HG03432 (cell line): Measurements from ENCODE around the gene CAMTA1.

ENCODE experiments used
- ATAC-seq: cut with Tn5 transposase; IDR thresholded peaks from one replicate; pipeline ENCODE4 v1.9.1; 2021; ENCODE audit warnings: mild to moderate bottlenecking, moderate library complexity; ENCODE audit not compliant: unreplicated experiment

The CAMTA1 gene

DNA sequence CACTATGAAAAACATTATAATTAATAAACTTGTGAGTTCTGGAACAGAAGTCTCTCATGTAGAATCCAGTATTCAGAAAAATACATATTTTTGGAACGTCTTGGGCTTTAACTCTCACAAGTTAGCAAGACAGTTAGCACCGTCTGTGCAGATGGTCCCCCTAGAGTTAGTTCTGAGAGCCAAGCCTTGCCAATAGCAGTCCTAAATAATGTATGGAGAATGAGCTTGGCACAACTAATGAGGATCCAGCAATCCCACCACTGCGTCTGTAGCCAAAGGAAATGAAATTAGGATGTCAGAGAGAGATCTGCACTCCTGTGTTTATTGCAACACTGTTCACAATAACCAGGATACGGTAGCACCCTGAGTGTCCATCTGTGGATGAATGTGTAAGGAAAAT lies 931.3 kb downstream of the CAMTA1 start:
- ATAC-seq = no peak

DNA sequence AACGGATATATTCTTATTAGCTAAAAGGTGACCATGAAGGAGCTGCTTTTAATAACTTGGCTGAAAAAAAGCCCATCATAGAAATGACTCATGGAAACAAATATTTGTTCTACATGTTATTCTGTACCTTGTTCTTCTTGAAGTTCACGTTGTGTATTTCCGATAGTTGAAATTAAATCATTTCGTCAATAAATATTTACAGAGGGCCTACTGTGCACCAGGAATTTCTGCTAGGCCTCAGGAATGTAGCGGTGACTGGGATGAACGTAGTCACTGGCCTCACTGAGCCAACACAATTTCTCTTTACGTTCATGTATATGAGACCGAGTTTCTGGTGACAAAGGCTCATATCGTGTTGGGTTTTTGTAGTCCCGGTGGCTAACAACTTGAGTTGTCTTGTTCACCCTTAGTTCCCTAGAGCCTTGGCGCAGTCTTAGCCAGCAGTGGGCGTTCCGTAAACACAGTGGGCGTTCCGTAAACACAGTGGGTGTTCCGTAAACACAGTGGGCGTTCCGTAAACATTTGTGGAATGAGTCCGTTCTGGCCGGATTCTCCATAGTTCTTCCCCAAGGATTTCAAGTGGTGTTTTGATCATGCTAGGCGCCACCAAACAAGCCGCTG lies 932.6 kb downstream of the CAMTA1 start:
- ATAC-seq = no peak

DNA sequence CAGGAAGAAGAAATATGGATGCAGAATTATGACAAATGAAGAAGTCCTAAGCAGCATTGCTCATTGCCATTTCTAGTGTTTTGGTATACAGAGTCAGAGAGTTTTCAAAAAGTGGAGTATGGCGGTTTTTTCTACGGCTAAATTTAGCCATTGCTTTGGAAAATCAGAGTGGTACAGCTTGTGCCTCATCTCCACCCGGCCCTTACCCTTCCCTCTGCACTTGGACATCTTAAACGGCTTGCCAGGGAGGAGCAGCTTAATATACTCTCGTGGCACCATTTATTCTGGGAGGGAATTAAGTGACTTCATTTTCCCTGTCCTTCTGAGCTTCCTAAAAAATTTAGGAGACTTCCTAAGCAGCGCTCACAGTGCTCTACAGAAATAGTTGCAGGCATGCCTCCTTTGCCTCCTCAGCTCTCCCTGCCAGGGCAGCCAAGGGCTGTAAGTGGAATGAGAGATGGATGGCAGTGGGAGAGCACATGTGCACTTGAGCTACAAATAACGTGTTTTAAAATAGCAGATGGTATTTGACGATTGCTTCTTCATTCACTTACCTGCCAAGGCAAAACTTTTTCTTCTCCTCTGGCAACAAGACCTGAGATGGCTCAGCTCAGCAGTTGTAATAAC lies 934.3 kb downstream of the CAMTA1 start:
- ATAC-seq = no peak

DNA sequence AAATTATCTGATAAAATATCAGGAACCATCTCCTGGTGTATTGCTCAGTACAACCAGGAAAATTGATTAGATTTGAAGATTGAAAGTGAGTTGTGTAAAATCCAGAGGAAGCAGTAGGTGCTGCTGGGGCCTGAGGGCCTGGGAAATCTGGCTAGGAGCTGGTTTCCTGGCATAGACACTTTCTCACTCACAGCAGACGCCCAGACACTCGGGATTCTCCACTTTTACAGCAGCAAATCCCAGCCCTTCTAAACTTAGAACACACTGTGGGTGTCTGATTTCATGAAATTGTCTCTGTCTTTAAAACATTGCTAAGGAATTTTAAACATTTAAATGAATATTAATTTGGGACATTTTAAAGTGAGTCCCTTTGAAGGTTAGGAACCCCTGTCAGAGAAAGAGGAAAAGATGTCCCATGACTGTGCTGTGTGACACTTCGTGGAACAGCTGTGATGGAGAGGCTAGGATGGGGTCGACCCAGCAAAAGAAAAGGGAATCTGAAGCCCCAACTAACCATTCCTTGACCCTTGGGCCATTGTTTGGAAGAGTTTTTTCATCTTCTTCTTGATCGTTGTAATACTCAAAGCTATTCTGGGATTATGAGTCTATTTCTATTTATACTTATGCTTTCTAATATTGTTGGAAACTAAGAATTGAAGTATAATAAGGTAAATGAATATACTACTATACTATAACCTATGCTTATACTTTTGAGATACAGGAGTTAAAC lies 936.9 kb downstream of the CAMTA1 start:
- ATAC-seq = no peak

DNA sequence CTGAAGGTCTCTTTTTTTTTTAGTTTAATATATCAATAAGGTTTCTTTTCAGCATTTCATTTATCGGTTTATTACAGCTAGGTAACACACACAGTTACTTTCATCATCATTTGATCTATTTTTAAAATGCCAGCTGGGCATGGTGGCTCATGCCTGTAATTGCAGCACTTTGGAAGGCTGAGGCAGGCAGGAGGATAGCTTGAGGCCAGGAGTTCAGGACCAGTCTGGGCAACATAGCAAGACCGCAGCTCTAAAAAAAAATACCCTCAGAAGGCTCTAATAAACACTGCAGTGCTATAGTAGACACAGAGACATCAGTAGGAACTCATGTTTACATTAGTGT lies 937.4 kb downstream of the CAMTA1 start:
- no peak for ATAC-seq

DNA sequence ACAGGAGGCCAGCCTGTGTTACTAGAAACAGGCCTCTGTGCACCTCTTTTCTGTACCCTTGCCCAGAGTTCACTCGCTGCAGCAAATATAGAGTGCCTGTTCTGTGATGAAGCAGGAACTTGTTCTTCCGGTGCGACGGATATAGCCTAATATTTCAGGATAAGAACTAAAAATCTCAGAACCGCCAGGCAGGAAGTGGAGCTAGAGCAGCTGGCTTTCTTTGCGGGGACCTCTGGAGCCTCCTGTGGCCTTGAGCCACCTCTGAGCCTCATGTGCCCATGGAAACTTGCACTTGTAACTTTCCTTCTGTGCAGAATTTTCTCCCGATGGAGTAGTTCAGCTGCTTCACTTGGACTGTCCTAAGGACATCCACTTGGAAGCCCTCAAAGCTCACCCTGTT lies 941.4 kb downstream of the CAMTA1 start:
- ATAC-seq = no peak

DNA sequence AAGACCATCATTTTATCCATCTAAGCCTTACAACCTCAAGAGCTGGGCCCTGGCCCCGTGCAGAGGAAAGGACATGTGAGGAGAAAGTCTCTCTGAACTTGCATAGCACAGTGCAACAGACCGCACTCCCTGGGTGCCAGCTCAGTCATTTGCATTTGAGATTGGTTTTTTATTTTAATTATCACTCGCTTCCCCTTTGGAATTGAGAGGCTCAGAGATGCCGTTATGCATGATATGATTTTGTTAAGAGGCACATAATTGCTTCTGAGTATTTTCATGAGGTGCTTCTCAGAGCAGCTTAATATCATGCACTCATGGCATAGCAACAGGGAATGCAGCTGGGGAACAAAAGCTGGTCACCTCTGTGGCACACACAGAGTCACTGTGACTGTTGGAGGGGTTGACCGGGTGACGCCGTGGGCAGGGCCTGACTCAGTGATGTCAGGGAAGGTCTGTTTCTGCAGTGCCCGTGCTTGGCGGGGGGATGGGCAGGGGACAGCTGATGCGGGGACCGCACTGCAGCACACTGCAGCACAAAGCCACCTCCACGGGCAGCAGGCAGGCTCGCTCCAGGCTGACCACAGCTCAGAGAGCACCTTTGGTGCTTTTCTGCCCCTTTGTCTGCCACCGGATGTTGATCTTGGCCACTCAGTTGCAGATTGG lies 942.7 kb downstream of the CAMTA1 start:
- ATAC-seq = no peak

DNA sequence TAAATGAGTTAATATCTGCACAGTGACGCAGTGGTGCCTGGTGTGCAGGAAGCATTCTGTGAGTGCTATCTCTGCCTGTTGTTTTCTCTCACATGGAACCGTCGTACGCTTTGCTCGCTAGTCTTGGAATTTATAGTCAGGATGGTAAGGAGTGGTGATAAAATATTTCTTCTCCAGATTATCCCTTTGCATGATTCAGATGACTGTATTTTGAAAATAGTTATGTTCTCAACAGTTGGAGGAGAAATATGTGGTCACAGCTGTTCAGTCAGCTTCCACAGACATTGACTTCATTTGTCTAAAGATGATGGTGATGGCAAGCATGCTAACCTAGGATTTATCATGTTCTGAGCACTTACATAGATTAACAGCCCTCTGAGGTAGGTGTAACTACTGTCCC lies 944.5 kb downstream of the CAMTA1 start:
- ATAC-seq = no peak

DNA sequence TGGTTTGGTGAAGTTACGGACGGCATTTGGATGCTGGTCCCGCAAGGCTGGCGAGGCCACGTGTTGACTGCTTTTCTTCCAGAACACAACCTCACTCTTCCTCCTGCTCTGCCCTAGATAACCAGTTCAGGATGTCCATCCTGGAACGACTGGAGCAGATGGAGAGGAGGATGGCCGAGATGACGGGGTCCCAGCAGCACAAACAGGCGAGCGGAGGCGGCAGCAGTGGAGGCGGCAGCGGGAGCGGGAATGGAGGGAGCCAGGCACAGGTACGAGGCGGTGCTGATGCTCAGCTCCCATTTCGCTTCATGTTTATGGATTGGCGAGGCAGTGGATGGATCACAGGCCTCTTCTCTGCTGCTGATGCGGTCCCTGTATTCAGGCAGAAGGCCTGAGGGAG lies 947.1 kb downstream of the CAMTA1 start:
- ATAC-seq = no peak

DNA sequence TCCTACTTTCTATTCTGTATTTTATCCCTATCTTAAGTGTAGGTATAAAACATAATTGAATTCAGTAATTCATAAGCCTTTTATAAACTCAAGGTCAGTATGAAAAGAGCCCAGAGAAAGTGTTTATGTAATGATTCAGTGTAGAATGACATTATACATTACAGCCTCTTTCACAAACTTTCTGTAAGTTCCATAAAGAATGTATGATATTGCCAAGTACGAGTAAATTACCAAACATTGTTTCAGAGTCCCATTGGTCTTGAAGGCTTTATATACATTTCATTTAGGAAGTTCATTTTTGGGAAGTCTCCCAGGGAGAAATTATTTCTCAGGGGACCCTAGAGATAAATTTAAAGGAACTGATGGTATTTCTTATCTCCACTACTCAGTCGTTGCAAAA lies 948.0 kb downstream of the CAMTA1 start:
- no peak for ATAC-seq

DNA sequence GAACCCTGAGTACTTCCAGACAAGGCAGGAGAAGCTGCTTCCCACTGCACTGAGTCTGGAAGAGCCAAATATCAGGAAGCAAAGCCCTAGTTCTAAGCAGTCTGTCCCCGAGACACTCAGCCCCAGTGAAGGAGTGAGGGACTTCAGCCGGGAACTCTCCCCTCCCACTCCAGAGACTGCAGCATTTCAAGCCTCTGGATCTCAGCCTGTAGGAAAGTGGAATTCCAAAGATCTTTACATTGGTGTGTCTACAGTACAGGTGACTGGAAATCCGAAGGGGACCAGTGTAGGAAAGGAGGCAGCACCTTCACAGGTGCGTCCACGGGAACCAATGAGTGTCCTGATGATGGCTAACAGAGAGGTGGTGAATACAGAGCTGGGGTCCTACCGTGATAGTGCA lies 952.8 kb downstream of the CAMTA1 start:
- no peak for ATAC-seq

DNA sequence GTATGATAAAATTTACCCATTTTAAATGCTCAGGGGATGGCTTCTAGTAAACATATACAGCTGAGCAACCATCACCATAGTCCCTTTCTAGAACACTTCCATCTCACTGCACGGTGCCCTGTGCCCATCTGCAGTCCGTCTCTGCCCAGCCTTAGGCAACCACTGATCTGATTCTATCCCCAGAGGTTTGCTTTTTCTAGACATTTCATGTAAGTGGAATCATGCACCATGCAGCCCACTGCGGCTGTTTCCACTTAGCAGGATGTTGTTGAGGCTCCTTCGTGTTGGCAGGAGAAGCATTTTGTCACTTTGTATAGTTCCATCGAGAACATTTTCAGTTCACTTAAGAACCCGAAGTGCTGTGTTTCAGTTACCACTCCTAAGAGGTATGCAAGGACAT lies 958.1 kb downstream of the CAMTA1 start:
- ATAC-seq = no peak

DNA sequence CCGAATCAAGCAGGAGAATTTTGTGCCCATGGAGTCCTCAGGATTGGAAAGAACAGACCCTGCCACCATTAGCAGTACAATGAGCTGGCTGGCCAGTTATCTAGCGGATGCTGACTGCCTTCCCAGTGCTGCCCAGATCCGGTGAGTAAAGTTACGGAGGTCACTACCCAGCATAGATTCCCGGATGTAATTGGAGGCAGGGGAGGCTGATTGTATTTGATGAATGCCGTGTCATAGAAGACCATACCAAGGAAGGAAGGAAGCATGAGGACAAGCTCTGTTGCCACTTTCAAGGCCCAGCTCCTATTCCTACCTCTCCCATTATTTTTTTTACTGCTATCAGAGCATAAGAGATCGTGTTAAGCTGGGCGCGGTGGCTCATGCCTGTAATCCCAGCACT lies 959.6 kb downstream of the CAMTA1 start:
- no peak for ATAC-seq

DNA sequence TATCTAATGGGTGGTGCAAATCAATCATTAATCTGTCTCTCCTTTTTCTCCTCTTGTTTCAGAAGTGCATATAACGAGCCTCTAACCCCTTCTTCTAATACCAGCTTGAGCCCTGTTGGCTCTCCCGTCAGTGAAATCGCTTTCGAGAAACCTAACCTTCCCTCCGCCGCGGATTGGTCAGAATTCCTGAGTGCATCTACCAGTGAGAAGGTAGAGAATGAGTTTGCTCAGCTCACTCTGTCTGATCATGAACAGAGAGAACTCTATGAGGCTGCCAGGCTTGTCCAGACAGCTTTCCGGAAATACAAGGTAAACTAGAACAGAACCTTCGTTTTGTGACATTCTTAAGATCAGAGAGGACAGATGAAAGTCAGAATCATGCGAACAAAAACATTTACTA lies 960.5 kb downstream of the CAMTA1 start:
- no peak for ATAC-seq

DNA sequence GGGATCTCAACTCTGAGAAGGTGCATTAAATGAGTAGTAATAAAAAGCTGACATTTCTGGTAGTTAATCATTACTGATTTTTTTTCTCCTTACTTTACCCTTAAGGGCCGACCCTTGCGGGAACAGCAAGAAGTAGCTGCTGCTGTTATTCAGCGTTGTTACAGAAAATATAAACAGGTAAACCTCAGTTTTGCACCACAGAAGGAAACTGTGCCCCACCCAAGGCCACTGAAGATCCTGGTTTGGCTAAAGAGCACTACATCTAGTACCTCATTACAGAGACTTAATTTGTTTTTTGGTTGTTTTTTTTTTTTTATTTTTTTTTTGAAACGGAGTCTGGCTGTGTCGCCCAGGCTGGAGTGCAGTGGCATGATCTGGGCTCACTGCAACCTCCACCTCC lies 962.4 kb downstream of the CAMTA1 start:
- no peak for ATAC-seq

DNA sequence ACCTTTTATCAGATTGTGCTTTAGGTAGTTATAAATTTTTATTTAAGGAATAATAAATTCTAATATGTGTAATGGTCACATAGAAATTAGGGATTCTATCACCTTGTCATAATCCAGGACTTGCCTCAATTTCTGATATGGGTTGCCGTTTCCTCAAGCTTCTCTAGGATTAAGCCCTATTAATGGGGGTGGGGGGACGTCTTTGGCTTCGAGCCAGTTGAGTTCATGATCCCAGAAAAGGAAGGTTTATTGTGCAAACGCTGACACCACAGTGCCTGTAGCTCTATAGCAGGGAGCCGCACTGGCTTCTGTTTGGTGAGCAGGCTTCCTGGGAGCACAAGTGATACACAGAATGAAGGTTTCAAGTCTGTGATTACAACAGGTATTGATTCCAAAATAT lies 963.9 kb downstream of the CAMTA1 start:
- ATAC-seq = no peak

DNA sequence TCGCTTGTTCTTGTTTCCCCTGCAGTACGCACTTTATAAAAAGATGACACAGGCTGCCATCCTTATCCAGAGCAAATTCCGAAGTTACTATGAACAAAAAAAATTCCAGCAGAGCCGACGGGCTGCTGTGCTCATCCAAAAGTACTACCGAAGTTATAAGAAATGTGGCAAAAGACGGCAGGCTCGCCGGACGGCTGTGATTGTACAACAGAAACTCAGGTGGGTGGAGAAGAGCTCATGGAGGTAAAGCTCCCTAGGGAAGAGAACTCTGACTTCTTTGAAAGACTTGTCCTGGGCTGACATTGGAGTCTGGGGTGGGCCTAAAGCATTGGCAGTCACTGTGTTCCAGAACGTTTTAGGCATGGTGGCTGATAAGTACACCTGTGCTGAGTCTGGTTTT lies 965.9 kb downstream of the CAMTA1 start:
- no peak for ATAC-seq

DNA sequence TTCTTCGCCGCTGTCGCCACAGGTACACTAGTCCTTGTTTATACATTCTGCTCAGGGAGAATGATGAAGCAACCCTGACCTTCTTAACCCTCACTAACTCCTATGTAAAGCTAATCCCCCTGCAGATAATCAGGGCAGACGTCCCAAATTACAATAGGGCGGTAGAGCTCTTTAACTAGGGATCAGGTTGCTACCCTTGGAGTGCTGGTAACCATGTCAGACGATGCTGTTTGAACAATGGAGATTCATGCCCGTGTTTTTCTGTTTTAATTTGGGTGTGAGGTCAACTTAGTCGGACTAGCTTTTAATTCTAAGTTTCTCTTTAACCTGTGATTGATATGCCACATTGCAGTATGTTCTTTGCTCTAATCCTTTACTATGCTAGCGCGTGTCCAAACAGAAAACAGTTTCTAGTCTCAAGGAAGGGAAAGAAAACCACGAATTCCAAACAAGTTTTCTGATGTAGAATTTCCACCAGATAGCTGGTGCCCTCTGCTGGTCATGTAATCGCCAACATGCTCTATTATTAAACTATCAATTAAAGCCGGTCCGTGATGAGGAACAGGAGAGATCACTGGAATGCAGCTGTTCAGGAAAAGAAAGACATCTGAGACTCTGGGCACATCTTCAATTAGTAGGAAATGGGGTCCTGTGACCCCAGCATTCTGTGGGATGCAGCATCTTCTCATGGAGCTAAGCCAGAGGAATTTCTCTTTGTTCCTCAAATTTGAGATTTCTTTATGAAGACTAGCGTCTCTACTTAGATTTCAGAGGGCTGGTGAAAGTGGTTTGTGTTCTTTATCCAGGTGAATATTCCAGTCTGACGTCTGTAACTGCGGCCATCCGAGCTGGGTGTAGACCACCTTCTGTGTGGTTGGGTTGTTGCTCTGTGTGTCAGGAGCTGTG lies 967.5 kb downstream of the CAMTA1 start:
- no peak for ATAC-seq

DNA sequence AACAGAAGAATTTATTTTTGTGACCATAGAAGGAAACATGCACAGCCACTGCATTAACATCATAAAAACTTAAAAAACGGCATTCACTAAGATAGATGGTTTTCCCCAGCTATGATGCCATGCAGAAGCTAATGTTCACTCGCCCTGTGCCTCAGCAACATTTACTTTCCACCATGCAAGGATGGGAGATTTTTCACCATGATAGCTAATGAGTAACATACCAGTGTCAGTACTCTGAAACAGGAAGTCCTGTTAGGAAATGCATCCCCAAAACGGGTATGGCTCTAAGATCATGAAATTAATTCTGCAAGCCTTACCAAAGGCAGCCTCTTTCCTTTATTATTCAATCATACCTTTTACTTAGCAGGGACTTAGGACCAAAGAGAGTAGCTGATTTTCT lies 968.4 kb downstream of the CAMTA1 start:
- no peak for ATAC-seq

DNA sequence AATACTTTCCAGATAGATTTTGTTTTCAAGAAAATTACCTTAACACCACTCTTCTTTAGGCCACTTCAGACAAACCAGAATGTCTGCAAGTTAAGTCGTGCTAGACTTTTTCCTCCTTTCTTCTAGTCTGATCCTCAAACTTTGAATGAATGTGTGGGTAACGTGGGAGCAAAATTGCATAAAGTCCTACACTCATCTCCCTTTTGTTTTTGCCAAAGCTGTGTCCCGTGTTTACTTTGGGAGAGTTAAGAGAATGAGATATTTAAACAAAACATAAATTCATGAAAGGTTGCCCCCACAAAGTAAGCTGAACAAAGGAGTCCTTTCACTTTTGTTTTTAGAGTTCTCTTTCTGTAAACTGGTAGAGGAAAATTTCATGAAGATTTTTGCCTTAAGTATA lies 969.0 kb downstream of the CAMTA1 start:
- no peak for ATAC-seq

DNA sequence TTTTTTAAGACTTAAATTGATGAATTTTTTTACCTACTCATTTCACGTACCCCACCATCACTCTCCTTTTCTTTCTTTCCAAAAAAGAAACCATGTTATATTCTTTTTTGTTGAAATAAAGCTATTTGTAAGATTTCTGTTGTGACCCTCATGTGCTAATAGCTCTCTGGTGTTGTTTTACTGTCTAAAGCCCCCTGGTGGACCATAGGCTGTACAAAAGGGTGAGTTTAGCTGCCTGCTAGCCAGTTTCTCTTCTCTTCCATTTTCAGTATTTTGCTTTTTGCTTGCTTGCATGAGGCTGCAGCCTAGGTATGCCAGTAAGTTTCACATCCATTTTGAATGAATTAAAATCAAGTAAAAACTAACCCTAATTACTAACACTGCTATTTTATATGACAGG lies 970.2 kb downstream of the CAMTA1 start:
- ATAC-seq = no peak
